SK-N-SH (cell line): ENCODE data around the gene TSPAN31. TPM values are rescaled to one million over a fixed set of nuclear protein-coding genes. Genes with fewer than 3 reads are reported as not detected.
A peak's percentile ranks its signal among the peaks of the same experiment; 100 is the strongest.

Source experiments
- CHD2 ChIP-seq: fragments of 150-350 bp; IDR thresholded peaks from 2 replicates; pipeline ENCODE4 v1.6.1; 2018; ENCODE audit warnings: low read length; ENCODE audit not compliant: partially characterized antibody
- CTCF ChIP-seq: fragments of 200-600 bp; sonication (generic); IDR thresholded peaks from 2 replicates; pipeline ENCODE4 v1.6.1; 2017; ENCODE audit warnings: antibody characterized with exemption, mild to moderate bottlenecking, moderate library complexity
- ELF1 ChIP-seq: IDR thresholded peaks from 2 replicates; pipeline ENCODE4 v1.4.0; 2012
- EP300 ChIP-seq, 2 experiments: IDR thresholded peaks; 2 replicates each; pipeline versions ENCODE4 v1.4.0 to v1.6.1; 2012; ENCODE audit warnings: borderline replicate concordance in 1 of 2, low read depth in 1 of 2, low read length in 1 of 2
- EZH2phosphoT487 ChIP-seq: fragments of 200-600 bp; sonication (generic); IDR thresholded peaks from 2 replicates; pipeline ENCODE4 v1.6.1; 2017; ENCODE audit warnings: low read depth, mixed run types, mild to moderate bottlenecking, antibody characterized with exemption, moderate library complexity, borderline replicate concordance
- FOSL2 ChIP-seq: IDR thresholded peaks from 2 replicates; pipeline ENCODE4 v1.4.0; 2012; ENCODE audit warnings: low read depth, mild to moderate bottlenecking, moderate library complexity, borderline replicate concordance
- FOXM1 ChIP-seq: IDR thresholded peaks from 2 replicates; pipeline ENCODE4 v1.4.0; 2012; ENCODE audit warnings: low read depth, mild to moderate bottlenecking
- IRF3 ChIP-seq: fragments of 150-350 bp; IDR thresholded peaks from 2 replicates; pipeline ENCODE4 v1.6.1; 2016; ENCODE audit warnings: mild to moderate bottlenecking, low read depth, low read length
- JUND ChIP-seq: IDR thresholded peaks from 2 replicates; pipeline ENCODE4 v1.4.0; 2012
- MEF2A ChIP-seq: IDR thresholded peaks from 2 replicates; pipeline ENCODE4 v1.4.0; 2012; ENCODE audit warnings: low read depth, borderline replicate concordance
- MXI1 ChIP-seq: IDR thresholded peaks from 2 replicates; pipeline ENCODE4 v1.6.1; 2012; ENCODE audit warnings: mild to moderate bottlenecking, low read depth, low read length, improper control_type of control experiment
- NRF1 ChIP-seq: IDR thresholded peaks from 2 replicates; pipeline ENCODE4 v1.6.1; 2012; ENCODE audit warnings: low read depth, mild to moderate bottlenecking, low read length
- PBX3 ChIP-seq: IDR thresholded peaks from 2 replicates; pipeline ENCODE4; 2012
- RAD21 ChIP-seq: IDR thresholded peaks from 2 replicates; pipeline ENCODE4 v1.6.1; 2012; ENCODE audit warnings: mild to moderate bottlenecking, low read length
- RCOR1 ChIP-seq: fragments of 150-350 bp; IDR thresholded peaks from 2 replicates; pipeline ENCODE4 v1.6.1; 2017; ENCODE audit warnings: antibody characterized with exemption, low read length
- SIN3A ChIP-seq: IDR thresholded peaks from 2 replicates; pipeline ENCODE4 v1.6.1; 2012; ENCODE audit warnings: low read depth, mild to moderate bottlenecking, low read length, moderate library complexity, borderline replicate concordance
- TEAD4 ChIP-seq: IDR thresholded peaks from 2 replicates; pipeline ENCODE4 v1.4.0; 2012; ENCODE audit warnings: mild to moderate bottlenecking, borderline replicate concordance; ENCODE audit not compliant: insufficient read depth
- USF2 ChIP-seq: fragments of 150-350 bp; IDR thresholded peaks from 2 replicates; pipeline ENCODE4 v1.6.1; 2017; ENCODE audit warnings: antibody characterized with exemption, low read length, low read depth, borderline replicate concordance
- polyA plus RNA-seq, 3 experiments: library from polyadenylated mRNA; depleted of rRNA; stranded (reverse); fragments of >200 nt; gene quantifications; 2 replicates each; pipeline ENCODE4 v1.2.3, GENCODE V29; 2012

Gene TSPAN31
- polyA plus RNA-seq, 1 of the 3 experiments (the other 2 are of a cell fraction): 36.8 TPM

GRCh38 chr12:57738661-57739237 lies 6.1 kb upstream of the TSPAN31 start, which contains the start of gene AGAP2 (continued):
- TF ChIP-seq CTCF: no peak
- TF ChIP-seq ELF1: no peak
- no peak for TF ChIP-seq IRF3
- TF ChIP-seq MEF2A: no peak
- TF ChIP-seq TEAD4: no peak
- no peak for TF ChIP-seq NRF1
- TF ChIP-seq SIN3A: no peak
- TF ChIP-seq JUND: peak; percentile 91
- TF ChIP-seq FOSL2: no peak
- TF ChIP-seq RAD21: no peak
- TF ChIP-seq EP300 (IDR thresholded peaks at IDR 0.05; ENCODE audit: borderline replicate concordance in 1 of 2, low read depth in 1 of 2, low read length in 1 of 2): no peak
- TF ChIP-seq RCOR1: peak; percentile 61; the same call in 1 of the 2 replicates
- no peak for TF ChIP-seq FOXM1
- TF ChIP-seq CHD2: no peak
- no peak for TF ChIP-seq EZH2phosphoT487
- TF ChIP-seq USF2: no peak
- no peak for TF ChIP-seq PBX3
- TF ChIP-seq MXI1: no peak
